GM18858 (cell line): ENCODE results near the gene STOM.

ENCODE experiments used
- ATAC-seq: cut with Tn5 transposase; IDR thresholded peaks from one replicate; pipeline ENCODE4 v1.9.1; 2021; ENCODE audit not compliant: unreplicated experiment

STOM gene

GRCh38 chr9:121349009-121349408, 21.0 kb downstream of the STOM start:
- no peak for ATAC-seq

- ATAC-seq: no peak
Measured at GRCh38 chr9:121348221-121348620, 21.8 kb downstream of the STOM start.

- no peak for ATAC-seq
Measured at GRCh38 chr9:121345070-121345469, 25.0 kb downstream of the STOM start.

GRCh38 chr9:121344184-121344583, 25.9 kb downstream of the STOM start:
- ATAC-seq: no peak

- ATAC-seq: peak; percentile 80
Measured at GRCh38 chr9:121340676-121341392, 29.2 kb downstream of the STOM start.

GRCh38 chr9:121339437-121339836, 30.6 kb downstream of the STOM start:
- ATAC-seq: no peak

GRCh38 chr9:121336665-121337064, 33.4 kb downstream of the STOM start:
- no peak for ATAC-seq

- ATAC-seq: no peak
Measured at GRCh38 chr9:121333950-121334773, 35.9 kb downstream of the STOM start.

GRCh38 chr9:121331992-121332685, 37.9 kb downstream of the STOM start:
- ATAC-seq: no peak

- ATAC-seq: no peak
Measured at GRCh38 chr9:121331549-121331948, 38.5 kb downstream of the STOM start.

- no peak for ATAC-seq
Measured at GRCh38 chr9:121328876-121329681, 41.0 kb downstream of the STOM start.

- no peak for ATAC-seq
Measured at GRCh38 chr9:121328476-121328875, 41.6 kb downstream of the STOM start.

GRCh38 chr9:121326901-121327613, 43.0 kb downstream of the STOM start:
- no peak for ATAC-seq

- ATAC-seq: no peak
Measured at GRCh38 chr9:121326130-121326838, 43.8 kb downstream of the STOM start.

GRCh38 chr9:121325387-121325786, 44.7 kb downstream of the STOM start:
- ATAC-seq: no peak

GRCh38 chr9:121324755-121325154, 45.3 kb downstream of the STOM start:
- no peak for ATAC-seq

- ATAC-seq: no peak
Measured at GRCh38 chr9:121324316-121324715, 45.7 kb downstream of the STOM start.

GRCh38 chr9:121323449-121324151, 46.5 kb downstream of the STOM start:
- no peak for ATAC-seq
